Sigmoid colon (tissue), 3 donors: ENCODE data around the gene SPRY4.

Source experiments
- POLR2A ChIP-seq, 2 donors: fragments of 450-650 bp; IDR thresholded peaks; one replicate each; pipeline ENCODE4 v1.6.1; 2016; ENCODE audit warnings: antibody characterized with exemption in 2 of 2, mild to moderate bottlenecking in 2 of 2, moderate library complexity in 2 of 2
- TF ChIP-seq, protein P1 (sequence below), 4 experiments: fragments of 450-650 bp in 3 of 4; fragments of 200-600 bp in 1 of 4; IDR thresholded peaks; one replicate each; pipeline ENCODE4 v1.5.1; 2016 to 2019; ENCODE audit warnings: antibody characterized with exemption in 4 of 4, mild to moderate bottlenecking in 3 of 4, moderate library complexity in 2 of 4

DNA sequence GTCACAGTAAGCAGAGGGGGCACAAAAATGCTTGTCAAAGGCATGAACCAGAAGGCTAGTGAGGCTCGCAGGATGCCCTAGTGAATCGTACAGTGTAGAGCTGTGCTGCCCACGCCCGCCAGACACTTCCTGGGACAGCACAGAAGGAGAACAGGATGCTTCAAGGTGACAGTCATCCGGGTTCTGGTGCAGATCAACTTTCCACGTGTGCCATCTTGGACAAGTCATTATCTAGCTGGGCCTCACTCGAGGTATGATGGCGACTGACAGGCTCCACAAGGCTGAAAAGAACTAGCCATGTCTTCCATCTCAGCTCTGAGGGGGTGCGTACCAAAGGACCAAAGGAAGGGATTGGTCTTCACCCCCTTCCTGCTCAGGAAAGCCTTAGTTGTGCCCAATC is 14.0 kb downstream of the SPRY4 start:
- TF ChIP-seq, protein P1, sequence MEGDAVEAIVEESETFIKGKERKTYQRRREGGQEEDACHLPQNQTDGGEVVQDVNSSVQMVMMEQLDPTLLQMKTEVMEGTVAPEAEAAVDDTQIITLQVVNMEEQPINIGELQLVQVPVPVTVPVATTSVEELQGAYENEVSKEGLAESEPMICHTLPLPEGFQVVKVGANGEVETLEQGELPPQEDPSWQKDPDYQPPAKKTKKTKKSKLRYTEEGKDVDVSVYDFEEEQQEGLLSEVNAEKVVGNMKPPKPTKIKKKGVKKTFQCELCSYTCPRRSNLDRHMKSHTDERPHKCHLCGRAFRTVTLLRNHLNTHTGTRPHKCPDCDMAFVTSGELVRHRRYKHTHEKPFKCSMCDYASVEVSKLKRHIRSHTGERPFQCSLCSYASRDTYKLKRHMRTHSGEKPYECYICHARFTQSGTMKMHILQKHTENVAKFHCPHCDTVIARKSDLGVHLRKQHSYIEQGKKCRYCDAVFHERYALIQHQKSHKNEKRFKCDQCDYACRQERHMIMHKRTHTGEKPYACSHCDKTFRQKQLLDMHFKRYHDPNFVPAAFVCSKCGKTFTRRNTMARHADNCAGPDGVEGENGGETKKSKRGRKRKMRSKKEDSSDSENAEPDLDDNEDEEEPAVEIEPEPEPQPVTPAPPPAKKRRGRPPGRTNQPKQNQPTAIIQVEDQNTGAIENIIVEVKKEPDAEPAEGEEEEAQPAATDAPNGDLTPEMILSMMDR (IDR thresholded peaks at IDR 0.05), result no peak
- TF ChIP-seq POLR2A (IDR thresholded peaks at IDR 0.05), result no peak
